Activated CD4-positive, alpha-beta T cell treated with anti-CD3 and anti-CD28 coated beads for 4 hours (primary cell): ENCODE data around the gene TBX2.
"Not testable (repeated sequence)": the region's sequence is repeated elsewhere in the genome, so short reads cannot be mapped to it uniquely, and the experiment has no call there.

Experiments
- DNase-seq, 2 donors: peaks; one replicate each; pipeline ENCODE4 v3.0.0-alpha.2; 2020

Gene TBX2

DNA sequence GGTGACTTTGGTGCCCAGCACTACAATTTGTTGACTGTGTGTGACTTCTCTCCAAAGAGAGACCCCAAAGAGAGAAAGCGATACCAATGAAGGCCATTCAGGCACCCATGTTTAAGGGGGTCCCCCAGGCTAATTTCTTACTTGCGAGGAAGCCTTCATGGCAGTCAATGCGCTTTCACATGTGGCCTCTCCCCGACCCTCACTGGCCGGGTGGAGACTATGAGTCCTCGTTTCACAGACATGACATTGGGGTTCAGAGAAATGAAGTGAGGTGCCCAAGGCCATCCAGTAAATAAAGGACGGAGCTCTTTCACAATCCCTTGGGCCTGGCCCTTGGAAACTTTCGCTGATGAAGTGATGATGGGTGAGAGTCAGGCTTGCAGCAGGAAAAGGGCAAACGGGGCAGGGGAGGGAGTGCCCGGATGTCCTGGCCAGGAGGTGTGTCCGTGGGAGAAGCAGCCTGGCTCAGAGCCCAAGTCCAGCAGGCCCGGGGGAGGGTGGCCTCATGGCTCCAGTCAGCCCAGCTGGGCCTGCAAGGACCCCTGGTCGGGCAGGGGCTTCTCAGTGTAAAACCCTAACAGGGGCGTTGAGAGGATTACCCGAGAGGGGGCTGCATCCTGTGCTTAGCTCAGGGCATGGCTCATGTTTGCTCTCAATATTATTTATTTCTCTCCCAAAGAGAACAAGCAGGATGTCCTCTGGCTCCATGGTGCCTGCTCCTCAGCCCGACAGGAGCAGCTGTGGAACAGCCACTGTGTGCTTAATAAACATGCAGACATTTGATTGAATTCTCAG is 14.7 kb downstream of the TBX2 start:
- DNase-seq: no peak

DNA sequence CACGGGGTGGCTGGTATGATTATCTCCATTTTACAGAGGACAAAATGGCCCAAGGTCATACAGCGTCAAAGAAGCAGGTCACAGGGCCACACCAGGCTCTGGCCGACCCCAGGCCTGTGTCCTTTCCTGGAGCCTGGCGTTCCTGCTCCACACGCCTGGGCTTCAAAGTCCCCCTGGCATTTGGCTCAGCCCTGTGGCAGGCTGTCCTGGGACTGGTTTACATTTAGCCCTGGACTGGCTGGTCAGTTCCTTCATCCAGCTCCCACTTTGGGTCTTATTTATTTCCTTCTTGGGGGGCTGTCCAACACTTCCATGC is 15.3 kb downstream of the TBX2 start:
- no peak for DNase-seq

DNA sequence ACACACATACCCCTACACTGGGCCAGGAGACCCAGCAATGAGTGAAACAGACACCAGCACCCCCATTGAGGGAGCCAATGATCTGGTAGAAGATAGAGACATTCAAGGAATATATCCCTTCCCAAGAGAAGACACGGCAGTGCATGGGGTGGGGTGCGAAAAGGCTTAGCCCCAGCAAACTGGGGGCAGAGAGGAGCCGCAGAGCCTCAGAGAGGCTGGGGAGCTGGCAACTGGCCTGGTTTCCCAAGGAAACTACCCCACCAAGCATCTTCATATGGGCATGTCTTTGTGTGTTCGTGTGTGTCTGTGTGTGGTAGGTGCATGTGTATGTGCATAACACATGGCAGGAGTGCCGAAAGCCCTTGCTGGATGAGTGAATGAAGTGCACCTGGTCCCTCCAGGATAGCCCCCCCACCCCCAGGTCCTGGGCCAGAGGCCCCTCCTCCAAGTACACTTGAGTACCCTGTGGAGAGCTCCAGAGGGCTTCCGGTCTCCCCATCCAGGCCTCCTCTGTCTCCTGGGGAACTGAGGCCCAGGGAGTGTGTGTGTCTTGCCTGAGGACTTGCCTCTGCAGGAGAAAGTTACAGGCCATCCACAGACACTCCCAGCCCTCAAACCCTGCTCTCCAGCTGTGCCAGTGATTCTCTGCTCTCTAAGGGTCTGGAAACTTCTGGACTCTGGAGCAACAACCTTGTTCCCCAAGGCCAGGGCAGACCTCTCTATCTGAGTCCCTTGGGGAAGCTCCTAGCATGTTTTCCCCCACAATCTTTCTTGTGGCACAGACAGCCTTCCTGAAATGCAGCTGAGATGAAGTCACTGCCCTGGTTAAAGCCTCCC is 15.9 kb downstream of the TBX2 start:
- DNase-seq: no peak

DNA sequence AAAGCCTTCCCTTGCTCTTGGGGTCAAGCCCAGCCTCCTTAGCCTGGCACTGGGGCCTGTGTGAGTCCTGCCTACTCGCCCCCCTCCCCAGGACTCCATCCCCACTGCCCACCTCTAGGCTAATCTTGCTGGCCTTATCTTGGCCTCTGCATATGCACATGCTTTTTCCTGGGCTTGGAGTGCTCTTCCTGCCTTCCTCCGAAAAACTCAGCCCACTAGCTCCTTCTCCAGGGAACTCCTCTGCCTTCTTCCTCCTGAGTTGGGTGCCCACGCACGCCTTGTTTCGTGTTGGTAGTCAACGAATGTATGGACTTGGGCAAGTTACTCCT is 16.5 kb downstream of the TBX2 start:
- no peak for DNase-seq

DNA sequence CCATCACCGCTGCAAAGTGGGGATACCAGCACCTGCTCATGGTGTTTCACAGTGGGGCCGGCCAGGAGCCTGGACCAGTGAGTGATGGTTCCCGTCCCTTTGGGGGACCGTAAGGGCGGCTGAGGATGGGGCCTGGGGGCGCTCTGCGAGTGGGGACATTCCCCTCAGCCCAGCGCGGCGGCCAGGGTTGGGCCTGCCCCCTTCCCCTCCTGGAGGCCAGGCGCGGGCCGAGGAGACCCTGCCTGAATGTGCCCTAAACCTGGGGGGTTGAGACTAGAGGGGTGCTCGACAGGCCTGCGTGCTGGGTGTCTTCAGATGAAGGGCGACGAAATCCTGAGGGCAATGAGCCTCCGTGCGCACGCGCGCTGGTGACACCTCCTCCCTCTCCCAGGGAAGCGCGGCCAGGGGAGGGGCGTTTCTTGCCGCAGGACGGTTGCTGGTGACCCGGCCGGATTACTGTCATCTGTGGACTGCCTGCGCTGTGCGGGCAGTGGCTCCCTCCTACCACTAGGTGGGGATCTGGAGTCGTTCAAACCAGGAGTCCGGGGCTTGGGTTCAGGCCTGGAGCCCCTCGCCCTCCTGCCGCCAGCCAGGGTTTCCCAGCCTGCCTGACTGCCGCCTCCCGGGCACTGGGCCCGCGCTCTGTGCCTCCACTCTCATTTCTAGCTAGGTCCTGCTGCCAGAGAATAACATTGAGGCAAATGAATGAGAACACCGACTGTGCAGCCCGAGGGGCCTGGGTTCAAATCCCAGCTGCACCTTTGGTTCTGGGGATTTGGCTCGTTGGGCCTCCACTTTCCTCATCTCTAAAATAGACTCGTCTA is 17.1 kb downstream of the TBX2 start:
- DNase-seq: peak; percentile 37 to 55

DNA sequence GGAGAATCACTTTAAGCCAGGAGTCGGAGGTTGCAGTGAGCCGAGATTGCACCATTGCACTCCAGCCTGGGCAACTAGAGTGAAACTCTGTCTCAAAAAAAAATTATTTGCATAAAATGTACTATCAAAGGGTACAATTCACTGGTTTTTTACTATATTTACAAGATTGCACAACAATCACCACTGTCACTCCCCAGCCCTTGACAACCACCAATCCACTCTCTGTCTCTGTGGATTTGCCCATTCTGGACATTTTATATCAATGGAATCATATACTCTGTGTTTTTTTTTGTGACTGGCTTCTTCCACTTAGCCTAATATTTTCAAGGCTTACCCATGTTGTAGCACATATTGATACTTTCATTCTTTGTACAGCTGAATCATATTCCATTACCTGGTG is 18.8 kb downstream of the TBX2 start:
- DNase-seq: no peak

DNA sequence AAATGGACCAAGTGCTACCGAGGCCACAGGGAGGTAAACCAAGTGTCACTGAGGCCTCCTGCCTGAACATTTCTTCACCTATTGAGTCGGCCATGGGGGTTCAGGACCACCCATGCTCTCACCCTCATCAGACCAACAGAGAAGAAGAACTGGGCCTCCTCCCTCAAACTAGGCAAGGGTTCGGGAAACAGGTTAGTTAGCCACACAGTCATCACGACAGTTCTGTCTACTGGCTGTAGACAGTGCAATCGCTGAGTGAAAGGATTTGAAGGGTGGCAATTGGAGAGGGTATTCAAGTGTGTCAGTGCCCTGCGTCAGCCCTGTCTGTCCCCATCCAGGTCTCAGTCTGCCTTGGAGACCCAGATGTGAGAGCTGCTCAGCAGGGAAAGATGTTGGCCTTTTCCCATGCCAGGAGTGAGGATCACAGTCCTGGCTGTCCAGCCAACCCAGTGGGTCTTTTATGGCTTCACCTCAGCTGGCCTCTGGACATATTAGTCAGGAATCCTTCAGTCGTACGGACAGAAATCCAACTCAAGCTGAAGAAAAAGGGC is 19.9 kb downstream of the TBX2 start:
- no peak for DNase-seq

DNA sequence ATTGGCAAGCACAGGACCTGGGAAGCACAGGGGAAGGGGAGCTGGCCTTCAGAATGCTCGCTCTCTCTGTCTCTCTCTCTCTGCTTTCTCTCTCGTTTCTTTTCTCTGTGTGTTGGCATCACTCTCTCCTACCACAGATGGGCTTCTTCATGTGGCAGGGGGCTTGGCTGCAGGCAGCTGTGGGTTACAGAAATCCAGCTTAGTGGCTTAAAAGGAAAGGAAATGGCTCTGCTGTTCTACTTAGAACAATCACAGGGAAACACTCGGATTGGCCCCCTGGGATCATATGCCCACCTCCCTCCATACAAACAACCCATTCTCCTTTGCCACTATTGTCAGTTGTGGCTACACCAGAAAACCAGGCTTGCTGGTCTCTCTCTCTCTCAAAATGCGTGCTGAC is 20.4 kb downstream of the TBX2 start:
- DNase-seq: no peak

DNA sequence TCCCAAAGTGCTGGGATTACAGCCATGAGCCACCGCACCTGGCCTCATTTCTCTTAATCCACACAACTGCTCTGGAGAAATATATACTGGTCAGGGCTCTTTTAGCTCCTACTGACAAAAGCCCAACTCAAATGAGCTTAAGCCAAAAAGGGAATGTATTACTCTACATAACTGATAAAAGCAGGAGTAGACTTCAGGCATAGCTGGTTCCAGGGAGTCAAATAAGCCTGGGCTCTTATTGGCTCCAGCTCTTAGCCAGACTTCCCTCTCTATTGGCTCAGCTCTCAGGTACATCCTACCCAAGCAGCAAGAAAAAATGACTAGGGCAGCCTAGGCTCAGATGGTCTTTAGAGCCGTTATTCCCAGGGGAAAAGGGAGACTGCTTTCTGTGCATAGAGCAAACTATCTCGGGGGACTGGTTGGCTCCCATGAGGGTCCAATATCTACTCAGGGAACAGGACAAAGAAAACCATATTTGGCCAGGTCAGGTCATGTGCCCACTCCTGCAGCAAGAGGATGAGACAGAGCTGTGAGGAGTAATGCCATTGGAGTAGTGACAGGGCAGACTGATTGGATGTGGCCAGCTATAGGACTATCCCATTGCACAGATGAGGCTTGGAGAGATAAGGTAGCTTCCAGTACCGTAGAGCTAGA is 21.2 kb downstream of the TBX2 start:
- DNase-seq: no peak

DNA sequence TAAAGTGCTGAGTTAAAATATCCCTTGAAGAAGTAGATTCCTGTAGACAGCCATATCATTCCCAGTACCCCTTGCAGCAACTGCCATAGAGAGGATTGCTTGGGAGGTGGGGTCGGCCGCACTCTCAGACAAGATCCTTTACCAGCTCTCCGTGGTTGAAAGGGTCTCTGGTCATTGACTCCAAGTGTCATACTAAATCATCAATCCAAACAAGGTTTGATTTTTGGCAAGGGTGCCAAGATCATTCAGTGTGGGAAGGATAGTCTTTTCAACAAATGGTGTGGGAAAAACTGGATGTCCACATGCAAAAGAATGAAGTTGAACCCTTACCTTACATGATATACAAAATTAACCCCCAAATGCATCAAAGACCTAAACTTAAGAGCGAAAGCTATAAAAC is 21.8 kb downstream of the TBX2 start:
- DNase-seq: no peak

DNA sequence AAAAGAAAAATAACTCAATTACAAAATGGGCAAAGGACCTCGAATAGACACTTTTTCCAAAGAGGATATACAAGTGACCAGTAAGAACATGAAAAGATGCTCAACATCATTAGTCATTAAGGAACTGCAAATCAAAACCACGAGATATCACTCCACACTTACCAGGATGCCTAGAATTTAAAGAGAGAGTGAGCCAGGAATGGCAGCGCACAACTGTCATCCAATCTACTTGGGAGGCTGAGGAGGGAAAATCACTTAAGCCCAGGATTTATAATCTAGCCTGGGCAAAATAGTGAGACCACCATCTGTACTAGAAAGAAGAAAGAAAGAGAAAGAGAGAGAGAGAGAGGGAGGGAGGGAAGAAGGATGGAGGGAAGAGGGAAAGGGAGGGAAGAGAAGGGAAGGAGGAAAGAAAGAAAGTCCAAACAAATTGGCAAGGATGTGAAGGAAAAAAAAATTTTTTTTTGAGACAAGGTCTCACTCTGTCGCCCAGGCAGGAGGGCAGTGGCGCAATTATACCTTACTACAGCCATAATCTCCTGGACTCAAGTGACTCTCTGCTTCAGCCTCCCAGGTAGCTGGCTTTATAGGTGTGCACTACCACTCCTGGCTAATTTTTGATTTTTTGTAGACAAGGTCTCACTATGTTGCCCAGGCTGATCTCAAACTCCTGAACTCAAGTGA is 22.6 kb downstream of the TBX2 start:
- DNase-seq: no peak

DNA sequence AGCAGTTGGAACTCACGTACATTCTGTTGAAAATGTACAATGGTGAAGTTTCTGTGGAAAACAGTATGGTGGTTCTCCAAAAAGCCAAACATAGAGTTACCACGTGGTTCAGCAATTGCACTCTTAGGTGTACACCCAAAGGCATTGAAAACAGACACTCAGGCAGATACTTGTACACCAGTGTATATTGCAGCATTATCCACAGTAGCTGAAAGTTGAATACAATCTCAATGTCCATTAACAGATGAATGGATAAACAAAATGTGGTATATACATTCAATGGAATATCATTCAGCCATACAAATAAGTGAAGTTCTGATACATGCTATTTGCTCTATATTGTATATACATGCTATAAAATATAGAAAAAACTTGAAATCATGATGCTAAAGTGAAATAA is 23.2 kb downstream of the TBX2 start:
- DNase-seq: no peak

DNA sequence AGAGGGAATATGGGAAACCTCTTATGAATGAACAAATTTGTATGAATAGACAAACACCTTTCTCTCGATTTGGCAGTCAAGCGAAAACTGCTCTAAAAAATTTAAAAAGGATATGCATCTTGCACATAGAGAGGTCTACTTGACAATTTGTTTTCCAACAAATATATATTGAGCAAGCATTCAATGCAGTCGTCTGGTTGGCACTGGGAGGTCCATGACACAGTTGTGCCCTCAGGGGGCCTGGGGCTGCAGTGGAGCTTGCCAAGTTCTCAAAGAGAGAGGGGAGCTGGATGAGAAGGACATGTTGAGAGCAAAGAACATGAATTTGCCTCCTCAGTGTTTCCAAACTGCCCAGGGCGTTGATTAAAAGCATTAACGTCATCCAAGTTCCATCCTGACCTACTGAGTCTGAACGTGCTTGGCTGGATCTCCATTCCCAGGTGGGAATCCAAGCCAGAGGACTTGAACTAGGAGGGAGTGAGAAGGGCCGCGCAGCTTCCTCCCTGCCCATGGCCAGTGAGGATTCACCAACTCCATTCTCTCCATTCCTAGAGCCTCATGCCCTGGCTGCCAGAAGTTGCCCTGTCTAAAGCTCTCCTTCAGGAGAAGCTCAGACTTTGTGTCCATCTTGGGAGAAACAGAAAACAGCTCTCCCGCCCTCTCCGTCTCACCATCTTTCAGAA is 24.5 kb downstream of the TBX2 start:
- no peak for DNase-seq

DNA sequence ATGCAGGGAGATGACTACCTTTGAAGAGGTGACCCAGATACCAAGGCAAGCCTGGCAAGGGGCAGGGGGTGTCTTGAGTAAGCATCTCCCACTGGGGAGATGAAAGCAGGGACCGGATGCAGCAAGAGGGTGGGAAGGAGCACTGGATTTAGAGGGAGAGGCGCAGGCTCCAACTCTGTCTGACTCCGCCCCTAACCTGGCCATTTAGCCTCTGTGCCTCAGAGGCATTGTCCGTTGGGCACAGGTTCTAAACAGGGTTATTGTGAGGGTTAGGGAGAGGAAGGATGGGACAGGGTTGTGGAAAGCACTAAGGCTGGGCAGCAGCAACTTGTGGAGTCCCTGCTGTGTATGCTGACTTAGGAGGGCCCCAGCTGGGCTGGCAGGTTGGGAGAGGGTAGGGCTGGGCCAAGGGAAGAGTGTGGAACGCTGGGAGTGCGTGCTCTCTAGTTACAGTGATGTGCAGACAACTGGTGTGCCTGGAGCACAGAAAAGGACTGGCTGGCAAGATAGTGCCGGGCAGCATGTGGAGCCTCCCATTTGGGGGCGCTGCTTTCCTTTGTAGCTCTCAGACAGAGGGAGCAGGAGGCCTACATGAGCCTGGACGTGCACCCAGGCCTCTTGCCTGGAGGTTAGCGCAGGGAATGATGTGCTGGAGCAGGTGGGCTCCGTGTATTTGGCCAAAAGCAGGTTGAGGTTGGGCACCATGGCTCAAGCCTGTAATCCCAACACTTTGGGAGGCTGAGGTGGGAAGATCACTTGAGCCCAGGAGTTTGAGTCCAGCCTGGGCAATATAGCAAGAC is 26.2 kb downstream of the TBX2 start:
- no peak for DNase-seq

DNA sequence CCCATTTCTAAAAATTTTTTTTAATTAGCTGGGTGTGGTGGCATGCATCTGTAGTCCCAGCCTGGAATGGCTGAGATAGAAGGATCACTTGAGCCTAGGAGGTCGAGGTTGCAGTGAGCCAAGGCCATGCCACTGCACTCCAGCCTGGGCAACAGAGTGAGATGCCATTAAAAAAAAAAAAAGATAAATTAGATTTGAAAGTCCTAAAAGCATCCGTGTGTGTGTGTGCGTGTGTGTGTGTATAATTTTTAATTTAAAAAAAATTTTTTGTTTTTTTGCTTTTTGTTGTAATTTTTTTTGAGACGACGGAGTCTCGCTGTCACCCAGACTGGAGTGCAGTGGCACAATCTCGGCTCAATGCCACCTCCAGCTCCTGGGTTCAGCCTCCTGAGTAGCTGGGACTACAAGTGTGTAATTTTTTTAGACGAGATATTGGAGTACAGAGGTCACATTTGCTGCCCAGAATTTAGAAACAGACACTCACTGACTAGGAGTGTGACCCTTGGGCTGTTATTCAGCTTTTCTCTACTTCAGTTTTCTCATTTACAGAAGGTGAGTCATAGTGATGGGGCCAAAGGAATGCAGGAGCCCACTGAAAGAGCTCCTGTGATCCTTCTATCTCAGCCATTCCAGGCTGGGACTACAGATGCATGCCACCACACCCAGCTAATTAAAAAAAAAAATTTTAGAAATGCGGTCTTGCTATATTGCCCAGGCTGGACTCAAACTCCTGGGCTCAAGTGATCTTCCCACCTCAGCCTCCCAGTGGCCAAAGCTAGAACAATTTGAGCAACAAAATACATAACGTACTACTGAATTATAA is 27.1 kb downstream of the TBX2 start:
- DNase-seq: no peak

DNA sequence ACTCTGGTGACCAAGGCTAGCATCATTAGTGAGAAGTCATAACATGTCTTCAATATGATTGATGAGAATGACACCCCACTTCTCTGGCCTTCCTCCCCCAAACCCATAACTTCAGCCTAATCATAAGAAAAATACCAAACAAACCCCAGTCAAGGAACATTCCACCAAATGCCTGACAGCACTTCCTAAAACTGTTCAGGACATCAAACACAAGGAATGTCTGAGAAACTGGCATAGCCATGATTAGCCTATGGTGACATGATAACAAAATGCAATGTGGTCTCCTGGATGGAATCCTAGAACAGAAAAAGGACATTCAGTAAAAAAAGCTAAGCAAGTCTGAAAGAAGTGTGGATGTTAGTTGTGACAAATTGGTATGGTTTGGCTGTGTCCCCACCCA is 27.9 kb downstream of the TBX2 start:
- DNase-seq: no peak

DNA sequence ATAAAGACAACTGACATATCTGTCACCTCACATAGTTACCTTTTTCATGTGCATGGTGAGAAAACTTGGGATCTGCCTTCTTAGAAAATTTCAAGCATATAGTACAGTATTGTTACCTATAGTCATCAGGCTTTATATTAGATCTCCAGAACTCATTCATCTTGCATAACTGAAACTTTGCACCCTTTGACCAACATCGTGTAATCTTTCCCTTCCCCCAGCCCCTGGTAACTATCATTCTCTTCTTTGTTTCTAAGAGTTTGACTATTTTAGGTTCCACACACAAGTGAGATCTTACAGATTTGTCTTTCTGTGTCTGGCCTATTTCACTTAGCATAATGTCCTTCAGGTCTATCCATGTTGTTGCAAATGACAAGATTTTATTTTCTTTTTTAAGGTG is 29.6 kb downstream of the TBX2 start:
- DNase-seq: no peak

DNA sequence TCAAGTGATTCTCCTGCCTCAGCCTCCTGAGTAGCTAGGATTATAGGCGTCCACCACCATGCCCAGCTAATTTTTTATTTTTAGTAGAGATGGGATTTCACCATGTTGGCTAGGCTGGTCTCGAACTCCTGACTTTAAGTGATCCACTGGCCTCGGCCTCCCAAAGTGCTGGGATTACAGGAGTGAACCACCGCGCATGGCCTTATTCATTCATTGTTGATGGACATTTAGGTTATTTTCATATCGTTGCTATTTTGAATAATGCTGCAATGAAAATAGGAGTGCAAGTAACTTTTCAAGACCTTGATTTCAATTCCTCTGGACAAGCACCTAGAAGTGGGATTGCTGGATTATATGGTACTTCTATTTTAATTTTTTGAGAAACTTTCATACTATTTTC is 30.2 kb downstream of the TBX2 start:
- not testable (repeated sequence) for DNase-seq

DNA sequence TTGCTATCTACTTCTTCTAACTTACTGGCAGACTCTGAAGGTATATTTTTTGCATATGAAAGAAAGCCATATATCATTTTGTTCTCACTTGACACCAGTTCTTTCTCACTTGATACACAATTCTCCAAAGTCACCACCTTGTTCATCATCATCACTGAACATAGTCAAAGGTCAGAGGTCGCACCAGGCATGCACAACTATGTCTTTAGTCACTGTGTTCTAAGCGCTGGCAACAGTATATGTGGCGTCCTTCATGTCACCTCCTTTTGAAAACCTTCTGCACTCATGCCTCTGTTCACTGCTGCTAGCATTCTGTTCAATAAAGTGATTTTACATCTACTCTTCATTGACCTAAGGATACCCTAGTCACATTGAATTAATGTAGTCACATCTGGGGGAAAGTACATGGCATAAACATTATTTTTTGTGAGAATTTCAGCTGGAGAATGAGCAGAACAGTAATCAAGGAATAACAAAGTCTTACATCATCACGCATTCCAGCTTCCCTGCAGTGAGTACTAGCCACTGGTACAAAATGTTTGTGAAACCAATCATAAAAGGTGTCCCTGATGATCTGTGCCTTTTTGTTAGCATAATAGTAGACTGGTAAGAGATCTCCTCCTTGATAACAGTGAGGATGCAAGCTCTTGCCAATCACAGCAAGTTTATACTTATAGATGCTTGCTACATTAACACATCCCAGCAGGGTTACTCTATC is 32.1 kb downstream of the TBX2 start:
- no peak for DNase-seq
